SK-N-SH (cell line): ENCODE measurements around the gene ZBTB49.

Experiments used
- CTCF ChIP-seq: fragments of 200-600 bp; sonication (generic); IDR thresholded peaks from 2 replicates; pipeline ENCODE4 v1.6.1; 2017; ENCODE audit warnings: antibody characterized with exemption, mild to moderate bottlenecking, moderate library complexity
- USF1 ChIP-seq: IDR thresholded peaks from 2 replicates; pipeline ENCODE4 v1.4.0; 2012; ENCODE audit warnings: low read depth, borderline replicate concordance
- ZBTB33 ChIP-seq: IDR thresholded peaks from 2 replicates; pipeline ENCODE4 v1.4.0; 2012; ENCODE audit warnings: low read depth, borderline replicate concordance

GRCh38 chr4:4269331-4269731, 20.7 kb upstream of the ZBTB49 start:
- TF ChIP-seq ZBTB33 (no peak), CTCF (no peak), USF1 (no peak)
